Bronchial epithelial cell (primary cell): ENCODE measurements around the gene NISCH. TPM values are rescaled to one million over a fixed set of nuclear protein-coding genes. Genes with fewer than 3 reads are reported as not detected.
A peak's percentile ranks its signal among the peaks of the same experiment; 100 is the strongest.

Source experiments
- DNase-seq: peaks from one replicate; pipeline ENCODE4 v3.0.0-alpha.2; 2010; ENCODE audit warnings: low read depth
- FAIRE-seq: peaks from 2 replicates; lab custom pipeline; 2011; peaks lifted over from hg19 to GRCh38; lab: Jason Lieb, UNC
- H3K27me3 ChIP-seq: 2 replicates; pipeline ENCODE4 v1.5.1; 2011; ENCODE audit warnings: low read length; ENCODE audit not compliant: control insufficient read depth, insufficient read depth
- H3K36me3 ChIP-seq: 2 replicates; pipeline ENCODE4 v1.5.1; 2011; ENCODE audit warnings: low read length; ENCODE audit not compliant: control insufficient read depth, insufficient read depth
- H3K4me3 ChIP-seq: 2 replicates; pipeline ENCODE4 v1.5.1; 2011; ENCODE audit warnings: mild to moderate bottlenecking, low read depth, low read length, control low read depth
- total RNA-seq: library from RNA; depleted of rRNA; stranded (reverse); fragments of >200 nt; gene quantifications from 2 replicates; pipeline ENCODE4 v1.2.1, GENCODE V29; 2014
- TF ChIP-seq, protein P1 (sequence below): IDR thresholded peaks from 2 replicates; pipeline ENCODE4 v1.5.1; 2011; ENCODE audit warnings: mild to moderate bottlenecking, moderate library complexity, low read length, control low read depth, inconsistent platforms; ENCODE audit not compliant: insufficient read depth, severe bottlenecking

The NISCH gene
- 30.5 and 42.9 TPM in 2 replicates for total RNA-seq

DNA sequence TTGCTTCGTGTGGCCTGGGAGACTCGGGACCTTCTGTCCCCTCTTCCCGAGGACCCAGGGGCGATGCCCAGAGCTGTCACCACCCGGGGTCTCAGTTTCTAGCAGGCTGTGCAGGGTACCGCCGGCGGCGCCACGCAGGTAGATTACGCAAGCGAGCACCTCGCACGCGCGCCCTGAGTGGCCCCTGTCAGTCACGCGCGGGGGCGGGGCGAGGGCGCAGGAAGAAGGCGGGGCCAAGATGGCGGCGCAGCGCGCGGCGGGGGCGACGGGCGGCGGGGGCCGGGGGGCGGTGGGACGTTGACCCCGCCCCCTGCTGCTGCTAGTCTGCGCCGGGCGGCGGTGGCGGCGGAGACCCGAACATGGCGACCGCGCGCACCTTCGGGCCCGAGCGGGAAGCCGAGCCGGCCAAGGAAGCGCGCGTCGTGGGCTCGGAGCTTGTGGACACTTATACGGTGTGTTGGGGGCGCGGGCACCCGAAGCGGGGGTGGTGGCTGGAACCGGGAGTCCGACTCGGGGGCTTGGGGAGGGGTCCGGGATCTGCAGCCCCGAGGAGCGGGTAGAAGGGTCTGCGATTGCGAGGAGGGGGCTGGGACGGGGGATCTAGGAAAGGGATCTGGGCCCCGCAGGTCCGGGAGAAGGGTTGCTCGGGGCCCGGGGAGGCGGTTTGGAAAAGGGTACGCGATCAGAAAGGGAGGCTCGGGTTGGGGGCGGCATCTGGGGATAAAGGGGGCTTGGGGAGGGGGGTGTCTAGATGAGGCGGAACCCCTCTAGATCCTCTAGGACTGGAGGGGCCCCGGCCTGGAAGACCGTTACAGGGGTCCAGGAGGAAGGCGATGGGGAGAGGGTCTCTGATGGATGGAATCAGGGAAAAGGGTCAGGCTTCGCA is at the start of gene NISCH:
Gene NISCH (plus strand): TSS at position 322 of the 886 bp plus-strand sequence. CDS start 38 bp downstream, at position 360.
- DNase-seq (peak; percentile 38), FAIRE-seq (no peak)

DNA sequence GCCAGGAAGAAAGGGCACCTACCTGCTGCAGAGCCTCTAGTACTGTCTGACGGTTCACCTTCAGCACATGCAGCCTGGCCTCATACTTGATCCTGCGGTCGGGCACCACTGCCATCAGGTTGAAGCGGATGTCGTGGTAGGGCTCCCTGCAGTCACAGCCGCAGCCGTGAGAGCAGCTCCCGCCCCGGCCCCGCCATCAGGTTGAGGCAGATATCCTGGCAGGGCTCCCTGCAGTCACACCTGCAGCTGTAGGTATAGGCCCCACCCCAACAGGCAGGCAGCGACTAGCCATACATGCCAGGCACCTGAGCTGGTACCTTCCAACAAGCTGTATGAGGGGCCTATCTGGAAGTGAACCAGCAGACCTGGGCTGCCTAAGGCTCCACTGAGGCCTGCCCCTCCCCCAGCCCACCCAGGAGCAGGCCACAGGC is 49.2 kb upstream of the NISCH start:
- H3K36me3 ChIP-seq, result peaks cover 39% of the 10 kb centered on the region
- H3K4me3 ChIP-seq, result no peak overlapping the region
- TF ChIP-seq, protein P1, sequence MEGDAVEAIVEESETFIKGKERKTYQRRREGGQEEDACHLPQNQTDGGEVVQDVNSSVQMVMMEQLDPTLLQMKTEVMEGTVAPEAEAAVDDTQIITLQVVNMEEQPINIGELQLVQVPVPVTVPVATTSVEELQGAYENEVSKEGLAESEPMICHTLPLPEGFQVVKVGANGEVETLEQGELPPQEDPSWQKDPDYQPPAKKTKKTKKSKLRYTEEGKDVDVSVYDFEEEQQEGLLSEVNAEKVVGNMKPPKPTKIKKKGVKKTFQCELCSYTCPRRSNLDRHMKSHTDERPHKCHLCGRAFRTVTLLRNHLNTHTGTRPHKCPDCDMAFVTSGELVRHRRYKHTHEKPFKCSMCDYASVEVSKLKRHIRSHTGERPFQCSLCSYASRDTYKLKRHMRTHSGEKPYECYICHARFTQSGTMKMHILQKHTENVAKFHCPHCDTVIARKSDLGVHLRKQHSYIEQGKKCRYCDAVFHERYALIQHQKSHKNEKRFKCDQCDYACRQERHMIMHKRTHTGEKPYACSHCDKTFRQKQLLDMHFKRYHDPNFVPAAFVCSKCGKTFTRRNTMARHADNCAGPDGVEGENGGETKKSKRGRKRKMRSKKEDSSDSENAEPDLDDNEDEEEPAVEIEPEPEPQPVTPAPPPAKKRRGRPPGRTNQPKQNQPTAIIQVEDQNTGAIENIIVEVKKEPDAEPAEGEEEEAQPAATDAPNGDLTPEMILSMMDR, result no peak
- FAIRE-seq, result peak; percentile 87
- no peaks in the 10 kb centered on the region for H3K27me3 ChIP-seq
- peak; percentile 98 for DNase-seq

More for the DNA sequence above, at the start of gene NISCH:
- TF ChIP-seq, protein P1, result no peak
- Histone ChIP-seq H3K27me3 (no peaks in the 10 kb centered on the region), H3K4me3 (peak within 1 kb of the TSS; percentile 76), H3K36me3 (peaks cover 10% of the 10 kb centered on the region)

GRCh38 chr3:52406791-52407510 is 48.5 kb upstream of the NISCH start:
- FAIRE-seq, result no peak
- no peak overlapping the region for H3K4me3 ChIP-seq
- DNase-seq, result no peak

DNA sequence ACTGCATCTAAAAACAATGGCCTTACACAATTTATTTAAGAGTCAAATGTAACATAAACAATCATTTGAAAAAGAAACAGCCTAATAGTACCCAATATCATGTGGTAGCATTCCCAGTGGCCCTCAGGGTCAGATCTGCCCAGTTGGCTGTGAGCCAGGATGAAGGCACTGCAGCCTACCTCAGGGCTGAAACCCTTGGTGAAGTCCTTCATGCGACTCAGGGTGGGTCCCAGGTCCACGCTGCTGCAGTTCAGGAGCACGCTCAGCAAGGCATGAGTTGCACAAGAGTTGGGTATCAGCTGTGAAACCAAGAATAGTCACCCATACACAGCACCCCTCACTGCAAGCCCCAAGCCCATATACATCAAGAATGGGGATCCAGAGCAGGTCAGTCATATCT is 47.6 kb upstream of the NISCH start:
- TF ChIP-seq, protein P1, result no peak
- DNase-seq (no peak), FAIRE-seq (no peak)
- peaks cover 27% of the 10 kb centered on the region for H3K36me3 ChIP-seq
- no peak overlapping the region for H3K4me3 ChIP-seq
- no peaks in the 10 kb centered on the region for H3K27me3 ChIP-seq

More at GRCh38 chr3:52406791-52407510, 48.5 kb upstream of the NISCH start:
- peaks cover 34% of the 10 kb centered on the region for H3K36me3 ChIP-seq
- TF ChIP-seq, protein P1, result no peak
- H3K27me3 ChIP-seq, result no peaks in the 10 kb centered on the region

DNA sequence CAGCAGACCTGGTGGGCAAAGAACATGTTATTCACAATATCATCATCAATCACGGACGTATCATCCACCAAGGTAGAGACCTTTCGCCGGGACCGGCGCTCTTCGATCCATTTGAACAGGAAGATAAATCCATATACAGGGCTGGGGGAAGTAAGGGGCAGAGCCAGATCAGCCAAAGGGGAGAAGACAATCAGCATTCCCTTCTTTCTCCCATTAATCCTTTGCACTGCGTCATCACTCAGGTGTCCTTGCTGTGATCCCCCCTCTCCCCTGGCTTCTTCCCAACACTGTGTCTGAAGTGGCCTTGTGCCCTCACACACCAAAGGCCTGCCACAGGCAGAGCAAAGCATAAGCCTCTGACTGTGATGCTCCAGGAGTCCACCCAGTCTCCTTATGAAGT is 46.9 kb upstream of the NISCH start:
- TF ChIP-seq, protein P1, result no peak
- FAIRE-seq (no peak), DNase-seq (no peak)
- H3K27me3 ChIP-seq, result no peaks in the 10 kb centered on the region
- peaks cover 21% of the 10 kb centered on the region for H3K36me3 ChIP-seq
- no peak overlapping the region for H3K4me3 ChIP-seq
